K562 (cell line): ENCODE data around the gene NRTN.

Source experiments
- EZH2 ChIP-seq: IDR thresholded peaks from 2 replicates; pipeline ENCODE4 v1.6.1; 2012; ENCODE audit warnings: low read depth, mild to moderate bottlenecking, inconsistent platforms, low read length, borderline replicate concordance
- FOXM1 ChIP-seq, 2 experiments: fragments of 450-650 bp in 1 of 2; sonication (generic) in 1 of 2; formaldehyde crosslinking in 1 of 2; IDR thresholded peaks; 2 replicates each; pipeline versions ENCODE4 v1.6.1 to v1.9.0; 2017 to 2022; ENCODE audit warnings: low read depth in 2 of 2, mild to moderate bottlenecking in 2 of 2, missing genetic modification reagents in 1 of 2, moderate library complexity in 1 of 2
- PHF20 ChIP-seq: fragments of 450-650 bp; IDR thresholded peaks from 2 replicates; pipeline ENCODE4 v1.6.1; 2018; ENCODE audit not compliant: partially characterized antibody
- POLR2A ChIP-seq: fragments of 450-650 bp; conservative IDR thresholded peaks from 2 replicates; pipeline ENCODE4 v1.6.1; 2016
- POLR2AphosphoS2 ChIP-seq: IDR thresholded peaks from 2 replicates; pipeline ENCODE4 v1.6.1; 2012; ENCODE audit warnings: low read length, improper control_type of control experiment
- SIN3A ChIP-seq, 2 experiments: fragments of 150-350 bp in 1 of 2; IDR thresholded peaks; 2 replicates each; pipeline ENCODE4 v1.6.1; 2011 to 2016; ENCODE audit warnings: borderline replicate concordance in 2 of 2, low read depth in 2 of 2, low read length in 2 of 2, mild to moderate bottlenecking in 2 of 2, moderate library complexity in 2 of 2; ENCODE audit not compliant: control insufficient read depth in 1 of 2
- SMARCA4 ChIP-seq: fragments of 450-650 bp; IDR thresholded peaks from 2 replicates; pipeline ENCODE4 v1.6.1; 2016
- ZC3H4 ChIP-seq: sonication (generic); formaldehyde crosslinking; IDR thresholded peaks from 2 replicates; pipeline ENCODE4 v1.9.0; 2021; ENCODE audit warnings: missing genetic modification reagents, borderline replicate concordance
- ZNF79 ChIP-seq: fragments of 250-450 bp; sonication (Bioruptor Pico); IDR thresholded peaks from 2 replicates; pipeline ENCODE4 v1.4.0; 2020; ENCODE audit warnings: low read depth, mild to moderate bottlenecking, moderate library complexity
- TF ChIP-seq, protein P1 (sequence below), 3 experiments: IDR thresholded peaks in 2 of 3; conservative IDR thresholded peaks in 1 of 3; 2 replicates each; pipeline ENCODE4 v1.5.1; 2011 to 2012; ENCODE audit warnings: low read length in 3 of 3, mild to moderate bottlenecking in 3 of 3, control low read depth in 2 of 3, improper control_type of control experiment in 1 of 3, inconsistent platforms in 1 of 3, low read depth in 1 of 3, mixed read lengths in 1 of 3, moderate library complexity in 1 of 3; ENCODE audit not compliant: insufficient read depth in 2 of 3
- TF ChIP-seq, protein P2 (sequence below): conservative IDR thresholded peaks from 2 replicates; pipeline ENCODE4 v1.6.1; 2011; ENCODE audit warnings: low read depth, mild to moderate bottlenecking, low read length; ENCODE audit not compliant: control insufficient read depth
- TF ChIP-seq, protein P3 (sequence below): sonication (generic); formaldehyde crosslinking; IDR thresholded peaks from 2 replicates; pipeline ENCODE4 v1.8.1; 2023; ENCODE audit warnings: mild to moderate bottlenecking, missing genetic modification reagents
- TF ChIP-seq, protein P4 (sequence below): fragments of 250-450 bp; sonication (Bioruptor Pico); IDR thresholded peaks from 2 replicates; pipeline ENCODE4 v1.4.0; 2020; ENCODE audit warnings: mild to moderate bottlenecking
- TF ChIP-seq, protein P5 (sequence below), 3 experiments: fragments of 200-800 bp in 1 of 3; fragments of 250-450 bp in 1 of 3; fragments of 450-650 bp in 1 of 3; sonication (Bioruptor Pico) in 1 of 3; sonication (Bioruptor generic) in 1 of 3; formaldehyde crosslinking in 1 of 3; IDR thresholded peaks; 2 replicates each; pipeline versions ENCODE4 v1.6.1 to v1.8.0; 2016 to 2022; ENCODE audit warnings: mild to moderate bottlenecking in 2 of 3, missing genetic modification characterization in 2 of 3, missing compliant biosample characterization in 1 of 3, moderate library complexity in 1 of 3

DNA sequence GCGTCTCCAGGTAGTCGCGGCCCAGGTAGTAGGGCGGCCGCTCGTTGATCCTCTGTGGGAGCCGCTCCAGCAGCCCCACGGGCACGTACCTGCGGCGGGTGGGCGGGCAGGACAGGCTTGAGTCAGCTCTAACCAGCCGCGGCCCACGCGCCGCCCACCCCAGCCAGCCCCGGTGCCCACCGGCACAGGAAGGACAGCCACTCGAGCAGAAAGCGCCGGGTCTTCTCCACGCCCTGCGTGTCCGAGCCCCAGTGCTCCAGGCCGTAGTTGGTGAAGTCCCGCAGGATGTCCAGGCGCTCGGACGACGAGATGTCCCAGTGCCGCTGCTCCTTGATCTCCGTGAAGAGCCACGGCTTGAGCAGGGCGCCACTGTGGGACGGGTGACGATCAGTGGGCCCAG lies 19.4 kb upstream of the NRTN start:
- TF ChIP-seq, protein P1, sequence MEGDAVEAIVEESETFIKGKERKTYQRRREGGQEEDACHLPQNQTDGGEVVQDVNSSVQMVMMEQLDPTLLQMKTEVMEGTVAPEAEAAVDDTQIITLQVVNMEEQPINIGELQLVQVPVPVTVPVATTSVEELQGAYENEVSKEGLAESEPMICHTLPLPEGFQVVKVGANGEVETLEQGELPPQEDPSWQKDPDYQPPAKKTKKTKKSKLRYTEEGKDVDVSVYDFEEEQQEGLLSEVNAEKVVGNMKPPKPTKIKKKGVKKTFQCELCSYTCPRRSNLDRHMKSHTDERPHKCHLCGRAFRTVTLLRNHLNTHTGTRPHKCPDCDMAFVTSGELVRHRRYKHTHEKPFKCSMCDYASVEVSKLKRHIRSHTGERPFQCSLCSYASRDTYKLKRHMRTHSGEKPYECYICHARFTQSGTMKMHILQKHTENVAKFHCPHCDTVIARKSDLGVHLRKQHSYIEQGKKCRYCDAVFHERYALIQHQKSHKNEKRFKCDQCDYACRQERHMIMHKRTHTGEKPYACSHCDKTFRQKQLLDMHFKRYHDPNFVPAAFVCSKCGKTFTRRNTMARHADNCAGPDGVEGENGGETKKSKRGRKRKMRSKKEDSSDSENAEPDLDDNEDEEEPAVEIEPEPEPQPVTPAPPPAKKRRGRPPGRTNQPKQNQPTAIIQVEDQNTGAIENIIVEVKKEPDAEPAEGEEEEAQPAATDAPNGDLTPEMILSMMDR (IDR thresholded peaks at IDR 0.05 in 2 of 3, conservative IDR thresholded peaks at IDR 0.05 in 1 of 3; ENCODE audit: insufficient read depth in 2 of 3, low read depth in 1 of 3, low read length in 3 of 3), result no peak
- TF ChIP-seq SMARCA4 (no peak), POLR2AphosphoS2 (no peak), POLR2A (no peak), PHF20 (no peak), EZH2 (no peak), ZNF79 (no peak), FOXM1 (IDR thresholded peaks at IDR 0.05; ENCODE audit: low read depth) (no peak), FOXM1 (CRISPR knock-in tag; IDR thresholded peaks at IDR 0.05; ENCODE audit: low read depth) (no peak), ZC3H4 (CRISPR knock-in tag) (no peak), SIN3A (IDR thresholded peaks at IDR 0.05; ENCODE audit: borderline replicate concordance in 2 of 2, control insufficient read depth in 1 of 2, low read depth in 2 of 2, low read length in 2 of 2) (no peak)
- TF ChIP-seq, protein P2, sequence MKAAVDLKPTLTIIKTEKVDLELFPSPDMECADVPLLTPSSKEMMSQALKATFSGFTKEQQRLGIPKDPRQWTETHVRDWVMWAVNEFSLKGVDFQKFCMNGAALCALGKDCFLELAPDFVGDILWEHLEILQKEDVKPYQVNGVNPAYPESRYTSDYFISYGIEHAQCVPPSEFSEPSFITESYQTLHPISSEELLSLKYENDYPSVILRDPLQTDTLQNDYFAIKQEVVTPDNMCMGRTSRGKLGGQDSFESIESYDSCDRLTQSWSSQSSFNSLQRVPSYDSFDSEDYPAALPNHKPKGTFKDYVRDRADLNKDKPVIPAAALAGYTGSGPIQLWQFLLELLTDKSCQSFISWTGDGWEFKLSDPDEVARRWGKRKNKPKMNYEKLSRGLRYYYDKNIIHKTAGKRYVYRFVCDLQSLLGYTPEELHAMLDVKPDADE, result no peak
- TF ChIP-seq, protein P3, sequence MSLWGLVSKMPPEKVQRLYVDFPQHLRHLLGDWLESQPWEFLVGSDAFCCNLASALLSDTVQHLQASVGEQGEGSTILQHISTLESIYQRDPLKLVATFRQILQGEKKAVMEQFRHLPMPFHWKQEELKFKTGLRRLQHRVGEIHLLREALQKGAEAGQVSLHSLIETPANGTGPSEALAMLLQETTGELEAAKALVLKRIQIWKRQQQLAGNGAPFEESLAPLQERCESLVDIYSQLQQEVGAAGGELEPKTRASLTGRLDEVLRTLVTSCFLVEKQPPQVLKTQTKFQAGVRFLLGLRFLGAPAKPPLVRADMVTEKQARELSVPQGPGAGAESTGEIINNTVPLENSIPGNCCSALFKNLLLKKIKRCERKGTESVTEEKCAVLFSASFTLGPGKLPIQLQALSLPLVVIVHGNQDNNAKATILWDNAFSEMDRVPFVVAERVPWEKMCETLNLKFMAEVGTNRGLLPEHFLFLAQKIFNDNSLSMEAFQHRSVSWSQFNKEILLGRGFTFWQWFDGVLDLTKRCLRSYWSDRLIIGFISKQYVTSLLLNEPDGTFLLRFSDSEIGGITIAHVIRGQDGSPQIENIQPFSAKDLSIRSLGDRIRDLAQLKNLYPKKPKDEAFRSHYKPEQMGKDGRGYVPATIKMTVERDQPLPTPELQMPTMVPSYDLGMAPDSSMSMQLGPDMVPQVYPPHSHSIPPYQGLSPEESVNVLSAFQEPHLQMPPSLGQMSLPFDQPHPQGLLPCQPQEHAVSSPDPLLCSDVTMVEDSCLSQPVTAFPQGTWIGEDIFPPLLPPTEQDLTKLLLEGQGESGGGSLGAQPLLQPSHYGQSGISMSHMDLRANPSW, result no peak
- TF ChIP-seq, protein P4, sequence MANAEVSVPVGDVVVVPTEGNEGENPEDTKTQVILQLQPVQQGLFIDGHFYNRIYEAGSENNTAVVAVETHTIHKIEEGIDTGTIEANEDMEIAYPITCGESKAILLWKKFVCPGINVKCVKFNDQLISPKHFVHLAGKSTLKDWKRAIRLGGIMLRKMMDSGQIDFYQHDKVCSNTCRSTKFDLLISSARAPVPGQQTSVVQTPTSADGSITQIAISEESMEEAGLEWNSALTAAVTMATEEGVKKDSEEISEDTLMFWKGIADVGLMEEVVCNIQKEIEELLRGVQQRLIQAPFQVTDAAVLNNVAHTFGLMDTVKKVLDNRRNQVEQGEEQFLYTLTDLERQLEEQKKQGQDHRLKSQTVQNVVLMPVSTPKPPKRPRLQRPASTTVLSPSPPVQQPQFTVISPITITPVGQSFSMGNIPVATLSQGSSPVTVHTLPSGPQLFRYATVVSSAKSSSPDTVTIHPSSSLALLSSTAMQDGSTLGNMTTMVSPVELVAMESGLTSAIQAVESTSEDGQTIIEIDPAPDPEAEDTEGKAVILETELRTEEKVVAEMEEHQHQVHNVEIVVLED (CRISPR knock-in tag), result no peak
- TF ChIP-seq, protein P5, sequence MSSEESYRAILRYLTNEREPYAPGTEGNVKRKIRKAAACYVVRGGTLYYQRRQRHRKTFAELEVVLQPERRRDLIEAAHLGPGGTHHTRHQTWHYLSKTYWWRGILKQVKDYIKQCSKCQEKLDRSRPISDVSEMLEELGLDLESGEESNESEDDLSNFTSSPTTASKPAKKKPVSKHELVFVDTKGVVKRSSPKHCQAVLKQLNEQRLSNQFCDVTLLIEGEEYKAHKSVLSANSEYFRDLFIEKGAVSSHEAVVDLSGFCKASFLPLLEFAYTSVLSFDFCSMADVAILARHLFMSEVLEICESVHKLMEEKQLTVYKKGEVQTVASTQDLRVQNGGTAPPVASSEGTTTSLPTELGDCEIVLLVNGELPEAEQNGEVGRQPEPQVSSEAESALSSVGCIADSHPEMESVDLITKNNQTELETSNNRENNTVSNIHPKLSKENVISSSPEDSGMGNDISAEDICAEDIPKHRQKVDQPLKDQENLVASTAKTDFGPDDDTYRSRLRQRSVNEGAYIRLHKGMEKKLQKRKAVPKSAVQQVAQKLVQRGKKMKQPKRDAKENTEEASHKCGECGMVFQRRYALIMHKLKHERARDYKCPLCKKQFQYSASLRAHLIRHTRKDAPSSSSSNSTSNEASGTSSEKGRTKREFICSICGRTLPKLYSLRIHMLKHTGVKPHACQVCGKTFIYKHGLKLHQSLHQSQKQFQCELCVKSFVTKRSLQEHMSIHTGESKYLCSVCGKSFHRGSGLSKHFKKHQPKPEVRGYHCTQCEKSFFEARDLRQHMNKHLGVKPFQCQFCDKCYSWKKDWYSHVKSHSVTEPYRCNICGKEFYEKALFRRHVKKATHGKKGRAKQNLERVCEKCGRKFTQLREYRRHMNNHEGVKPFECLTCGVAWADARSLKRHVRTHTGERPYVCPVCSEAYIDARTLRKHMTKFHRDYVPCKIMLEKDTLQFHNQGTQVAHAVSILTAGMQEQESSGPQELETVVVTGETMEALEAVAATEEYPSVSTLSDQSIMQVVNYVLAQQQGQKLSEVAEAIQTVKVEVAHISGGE (CRISPR knock-in tag; IDR thresholded peaks at IDR 0.05), result no peak
